ENCODE data around the gene SS18. TPM values are rescaled to one million over a fixed set of nuclear protein-coding genes. Genes with fewer than 3 reads are reported as not detected.

SS18 gene
- total RNA-seq, 1 experiment from 2014 or later = 60.0 TPM

- Histone ChIP-seq H4K20me1 (ENCODE audit: insufficient read depth) (no peaks in the 10 kb centered on the region), H3K9me3 (ENCODE audit: control insufficient read depth in 1 of 2, insufficient read depth in 1 of 2, low read depth in 1 of 2, low read length in 2 of 2) (no peaks in the 10 kb centered on the region), H3K36me3 (ENCODE audit: control insufficient read depth in 1 of 2, insufficient read depth in 2 of 2, low read length in 2 of 2) (no peaks in the 10 kb centered on the region; a peak in 1 of 4 replicates), H3K9ac (ENCODE audit: low read length) (no peak overlapping the region), H3K9me2 (ENCODE audit: insufficient read depth) (no peaks in the 10 kb centered on the region), H3K27ac (ENCODE audit: low read depth, low read length) (no peak overlapping the region), H3K4me3 (replicated peaks in 1 of 2; ENCODE audit: low read depth in 1 of 2, low read length in 2 of 2) (no peak overlapping the region), H3K4me2 (ENCODE audit: low read length) (no peak overlapping the region), H3K79me2 (ENCODE audit: insufficient read depth, low read length) (no peaks in the 10 kb centered on the region), H3K4me1 (ENCODE audit: control insufficient read depth in 1 of 2, insufficient read depth in 2 of 2, low read length in 2 of 2) (no peaks in the 10 kb centered on the region), H3K27me3 (ENCODE audit: insufficient read depth, low read length) (no peaks in the 10 kb centered on the region), H2AFZ (ENCODE audit: low read depth, low read length, poor library complexity, severe bottlenecking) (no peak overlapping the region)
- BruUV-seq (replicated peaks) = no TSS peak
- POLR2A ChIA-PET = no interaction called here
- CTCF ChIA-PET = no interaction called here
- intact Hi-C loops (cut with micrococcal nuclease) = no loop called here
- DNase-seq (ENCODE audit: low read depth, low spot score) (no peak), ATAC-seq (no peak)
- RAD21 ChIA-PET (ENCODE audit: low non-redundant PET in 1 of 2, low total read pairs in 2 of 2, uncharacterized antibody in 2 of 2, unreplicated experiment in 2 of 2) = no interaction called here
- TF ChIP-seq EZH2 (IDR thresholded peaks at IDR 0.05) (no peak), MAX (IDR thresholded peaks at IDR 0.05) (no peak), SIN3A (IDR thresholded peaks at IDR 0.05; ENCODE audit: low read depth) (no peak), CBX3 (IDR thresholded peaks at IDR 0.05; ENCODE audit: low read depth) (no peak), POLR2A (IDR thresholded peaks at IDR 0.05; ENCODE audit: borderline replicate concordance, extremely low read depth, insufficient read depth, insufficient read length) (no peak), FOSL1 (IDR thresholded peaks at IDR 0.05; ENCODE audit: low read depth) (no peak), REST (IDR thresholded peaks at IDR 0.05; ENCODE audit: low read depth) (no peak), CEBPB (IDR thresholded peaks at IDR 0.05; ENCODE audit: low read depth) (no peak), JUND (IDR thresholded peaks at IDR 0.05) (no peak), YY1 (IDR thresholded peaks at IDR 0.05; ENCODE audit: extremely low read depth, insufficient replicate concordance, low read depth, low read length) (no peak), EZH2phosphoT487 (IDR thresholded peaks at IDR 0.05; ENCODE audit: borderline replicate concordance) (no peak), ELF1 (IDR thresholded peaks at IDR 0.05; ENCODE audit: borderline replicate concordance, low read depth) (no peak), ZNF274 (IDR thresholded peaks at IDR 0.05; ENCODE audit: low read depth, low read length) (no peak), SRF (IDR thresholded peaks at IDR 0.05; ENCODE audit: low read depth) (no peak), ZFX (IDR thresholded peaks at IDR 0.05) (no peak), RAD21 (IDR thresholded peaks at IDR 0.05; ENCODE audit: low read depth) (no peak), TCF7L2 (IDR thresholded peaks at IDR 0.05; ENCODE audit: borderline replicate concordance, extremely low read depth, insufficient read depth, insufficient read length) (no peak), POLR2AphosphoS5 (IDR thresholded peaks at IDR 0.05; ENCODE audit: low read depth, low read length) (no peak), EGR1 (IDR thresholded peaks at IDR 0.05; ENCODE audit: low read depth) (no peak), CTCF (IDR thresholded peaks at IDR 0.05 in 2 of 3, conservative IDR thresholded peaks at IDR 0.05 in 1 of 3; ENCODE audit: borderline replicate concordance in 1 of 3, insufficient read depth in 1 of 3, low read depth in 2 of 3, low read length in 2 of 3) (no peak)
Observed at GRCh38 chr18:26004832-26005231, 85.6 kb downstream of the SS18 start.

Data from HCT116 (cell line).